Measurements from ENCODE around the gene SLC45A2.
"Not testable (repeated sequence)": the region's sequence is repeated elsewhere in the genome, so short reads cannot be mapped to it uniquely, and the experiment has no call there.

SLC45A2 gene

DNA sequence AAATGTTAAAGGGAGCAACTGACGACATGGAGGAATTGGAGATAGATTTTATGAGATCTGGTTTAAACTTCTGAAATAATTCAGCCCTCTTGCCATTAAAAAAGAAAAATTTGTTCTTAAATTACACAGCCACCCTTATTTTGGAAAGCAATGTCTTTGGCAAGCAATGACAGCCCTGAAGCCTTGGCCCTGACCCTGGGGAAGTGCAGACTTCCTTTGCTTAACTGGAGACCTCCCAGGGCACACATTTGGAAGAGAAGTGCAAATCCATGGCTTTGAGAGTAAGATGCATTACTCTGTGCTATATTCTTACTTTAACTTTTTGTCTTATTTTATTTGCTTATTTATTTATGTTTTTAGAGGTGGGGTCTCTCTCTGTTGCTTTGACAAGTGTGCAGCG lies 26.3 kb downstream of the SLC45A2 start:
- no peak for DNase-seq

DNA sequence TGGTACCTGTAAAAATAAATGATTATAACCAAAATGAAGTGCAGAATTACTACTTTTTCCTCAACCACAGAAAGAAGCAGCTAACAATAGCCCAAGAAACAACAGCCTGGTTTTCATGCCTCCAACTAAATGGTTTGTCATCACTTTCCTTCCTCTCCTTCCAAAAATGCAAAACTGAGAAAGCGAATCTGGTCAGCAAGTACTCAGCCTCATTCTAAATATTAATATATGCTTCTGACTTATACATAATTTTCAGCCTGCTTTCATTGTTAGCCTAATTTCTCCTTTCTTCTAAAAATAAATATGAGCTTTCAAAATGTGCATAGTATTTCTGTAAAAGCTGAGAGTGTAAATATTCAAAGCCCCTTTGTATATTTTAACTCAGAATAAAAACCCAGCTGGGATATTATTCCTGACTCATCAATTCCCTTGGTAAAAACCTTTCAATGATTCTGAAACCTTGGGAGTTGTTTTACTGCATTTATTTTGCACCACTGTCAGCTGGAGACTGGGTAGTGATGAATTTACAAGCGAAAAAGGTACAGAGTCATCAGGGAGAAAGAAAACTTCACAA lies 26.8 kb downstream of the SLC45A2 start:
- no peak for DNase-seq

DNA sequence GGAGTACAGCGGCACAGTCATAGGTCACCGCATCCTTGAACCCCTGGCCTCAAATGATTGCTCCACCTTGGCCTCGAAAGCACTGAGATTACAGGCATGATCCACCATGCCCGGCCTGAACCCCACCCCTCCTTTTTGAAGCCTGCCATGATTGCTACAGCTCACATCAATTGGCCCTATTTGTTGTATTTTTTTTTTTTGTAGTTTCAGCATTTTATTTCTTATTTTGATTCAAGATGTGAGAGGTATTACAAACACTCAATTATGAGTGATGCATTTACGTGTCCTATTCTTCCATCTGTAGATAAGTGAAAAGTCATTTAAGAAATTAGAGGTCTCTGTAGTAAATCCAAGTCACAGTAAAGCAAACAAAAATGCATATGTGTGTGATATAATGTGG lies 32.3 kb downstream of the SLC45A2 start:
- DNase-seq, result not testable (repeated sequence)

DNA sequence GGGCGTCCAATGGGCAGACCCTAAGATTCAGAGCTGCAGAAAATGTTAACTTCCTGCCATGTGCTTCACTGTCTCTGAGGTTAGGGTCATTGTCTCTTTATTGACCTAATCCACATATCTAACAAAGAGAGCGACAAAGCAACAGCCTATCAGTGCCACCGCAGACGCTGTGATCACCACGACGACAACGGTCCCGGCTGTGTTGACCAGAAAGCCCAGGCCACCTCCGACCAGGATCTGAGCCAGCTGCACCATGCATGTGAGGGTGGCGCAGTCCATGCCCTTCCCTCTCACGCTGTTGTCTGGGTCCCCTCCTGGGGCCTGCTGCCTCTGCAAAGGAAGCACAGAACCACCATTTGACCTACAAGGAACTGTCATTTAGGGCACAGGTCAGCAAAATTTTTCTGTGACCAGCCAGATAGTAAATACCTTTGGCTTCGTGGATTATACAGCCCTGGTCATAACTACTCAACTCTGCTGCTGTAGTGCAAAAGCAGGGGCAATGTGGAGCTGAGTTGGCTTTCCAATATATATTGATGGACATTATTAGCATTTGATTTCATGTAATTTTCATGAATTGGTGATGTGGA lies 39.9 kb downstream of the SLC45A2 start:
- DNase-seq, result no peak

DNA sequence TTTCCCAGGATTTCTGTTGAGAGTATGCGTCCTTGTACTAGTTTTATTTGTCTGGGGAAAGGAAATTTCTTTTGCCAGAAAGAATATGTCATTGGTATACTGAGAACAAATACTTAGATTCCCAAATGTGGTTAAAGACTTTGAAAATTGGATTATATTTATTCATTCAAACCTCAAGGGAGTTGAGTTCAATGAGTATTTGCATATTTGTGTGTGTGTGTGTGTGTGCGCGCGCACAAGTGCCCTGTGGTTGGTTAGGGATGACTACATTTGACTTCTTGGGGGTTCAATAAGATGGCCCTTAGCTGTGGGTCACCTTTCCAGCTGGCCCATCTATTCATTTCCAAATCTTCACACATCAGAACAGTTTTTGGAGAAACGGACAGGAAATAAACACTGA lies 43.4 kb downstream of the SLC45A2 start:
- DNase-seq, result no peak

DNA sequence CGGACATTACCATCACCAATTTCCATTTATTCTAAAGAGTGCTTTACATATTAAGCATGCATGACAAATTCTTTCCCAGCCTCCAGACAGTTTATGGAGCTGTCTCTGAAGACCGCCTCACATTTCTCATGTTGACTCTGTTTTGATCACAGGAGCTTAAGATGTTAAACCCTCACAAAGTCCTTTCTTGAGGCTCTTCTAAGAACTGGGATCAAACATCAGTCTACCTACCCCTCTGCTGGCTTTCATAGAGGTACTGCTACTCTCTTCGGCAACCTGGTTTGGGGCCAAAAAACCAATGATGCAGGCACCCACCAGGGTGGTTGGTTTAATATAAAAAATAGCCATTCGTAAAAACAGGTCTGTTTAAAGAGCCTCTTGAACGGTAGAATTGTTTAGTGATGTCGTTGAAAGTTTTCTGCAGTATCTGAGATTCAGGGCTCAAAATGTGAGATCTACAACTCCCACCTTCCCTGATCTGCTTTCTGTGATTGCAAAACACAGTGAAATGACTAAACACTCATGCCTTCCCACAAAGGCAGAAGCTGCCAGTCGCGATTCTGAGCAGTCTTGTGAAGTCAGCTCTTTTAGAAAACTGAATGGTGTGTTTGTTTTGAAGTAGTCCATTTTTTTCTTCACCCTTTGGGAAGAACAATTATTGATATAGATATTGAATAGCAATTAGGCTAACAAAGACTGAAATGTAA lies 44.8 kb downstream of the SLC45A2 start:
- DNase-seq, result no peak

DNA sequence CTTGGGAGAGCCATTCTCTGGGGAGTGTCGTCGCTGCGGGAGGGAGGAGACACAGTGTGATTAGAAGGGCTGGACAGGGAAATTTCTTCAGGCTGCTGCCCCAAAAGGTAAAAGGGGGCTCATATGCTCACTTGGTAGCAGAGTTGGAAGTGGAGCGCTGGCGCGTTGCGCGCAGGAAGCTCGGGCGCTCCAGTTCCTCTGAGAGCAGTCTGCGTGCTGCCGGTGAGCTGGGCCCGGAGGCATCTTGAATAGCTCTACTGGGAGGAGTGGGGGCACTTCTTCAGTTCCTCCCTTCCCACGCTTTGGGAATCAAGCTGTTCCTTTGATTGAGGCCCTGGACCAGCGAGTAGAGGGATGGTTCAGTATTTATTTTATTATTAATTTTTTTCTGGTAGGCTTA lies 45.6 kb downstream of the SLC45A2 start:
- no peak for DNase-seq

DNA sequence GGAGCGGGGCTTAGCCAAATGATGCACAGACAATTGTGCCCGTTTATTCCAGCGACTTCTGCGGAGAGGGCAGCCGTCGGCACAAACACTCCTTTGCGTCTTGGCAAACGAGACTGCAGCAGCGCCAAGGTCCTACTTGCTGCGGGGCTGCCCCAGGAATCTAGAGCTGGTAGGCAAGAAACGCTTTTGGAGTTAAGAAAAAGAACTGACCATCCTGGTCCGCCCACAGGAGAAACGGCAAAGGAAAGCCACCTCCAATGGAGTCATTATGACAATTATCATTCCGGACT lies 46.0 kb downstream of the SLC45A2 start:
- no peak for DNase-seq

DNA sequence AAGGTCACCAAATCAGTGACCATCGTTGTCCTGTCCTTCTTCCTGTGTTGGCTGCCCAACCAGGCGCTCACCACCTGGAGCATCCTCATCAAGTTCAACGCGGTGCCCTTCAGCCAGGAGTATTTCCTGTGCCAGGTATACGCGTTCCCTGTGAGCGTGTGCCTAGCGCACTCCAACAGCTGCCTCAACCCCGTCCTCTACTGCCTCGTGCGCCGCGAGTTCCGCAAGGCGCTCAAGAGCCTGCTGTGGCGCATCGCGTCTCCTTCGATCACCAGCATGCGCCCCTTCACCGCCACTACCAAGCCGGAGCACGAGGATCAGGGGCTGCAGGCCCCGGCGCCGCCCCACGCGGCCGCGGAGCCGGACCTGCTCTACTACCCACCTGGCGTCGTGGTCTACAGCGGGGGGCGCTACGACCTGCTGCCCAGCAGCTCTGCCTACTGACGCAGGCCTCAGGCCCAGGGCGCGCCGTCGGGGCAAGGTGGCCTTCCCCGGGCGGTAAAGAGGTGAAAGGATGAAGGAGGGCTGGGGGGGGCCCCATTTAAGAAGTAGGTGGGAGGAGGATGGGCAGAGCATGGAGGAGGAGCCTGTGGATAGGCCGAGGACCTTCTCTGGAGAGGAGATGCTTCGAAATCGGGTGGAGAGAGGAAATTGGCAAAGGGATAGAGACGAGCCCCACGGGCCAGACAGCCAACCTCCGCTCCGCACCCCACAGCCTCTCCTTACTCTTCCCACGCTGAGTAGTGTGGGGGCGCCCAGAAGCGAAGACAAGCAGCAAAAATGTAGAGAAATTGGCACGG lies 46.6 kb downstream of the SLC45A2 start:
- no peak for DNase-seq

DNA sequence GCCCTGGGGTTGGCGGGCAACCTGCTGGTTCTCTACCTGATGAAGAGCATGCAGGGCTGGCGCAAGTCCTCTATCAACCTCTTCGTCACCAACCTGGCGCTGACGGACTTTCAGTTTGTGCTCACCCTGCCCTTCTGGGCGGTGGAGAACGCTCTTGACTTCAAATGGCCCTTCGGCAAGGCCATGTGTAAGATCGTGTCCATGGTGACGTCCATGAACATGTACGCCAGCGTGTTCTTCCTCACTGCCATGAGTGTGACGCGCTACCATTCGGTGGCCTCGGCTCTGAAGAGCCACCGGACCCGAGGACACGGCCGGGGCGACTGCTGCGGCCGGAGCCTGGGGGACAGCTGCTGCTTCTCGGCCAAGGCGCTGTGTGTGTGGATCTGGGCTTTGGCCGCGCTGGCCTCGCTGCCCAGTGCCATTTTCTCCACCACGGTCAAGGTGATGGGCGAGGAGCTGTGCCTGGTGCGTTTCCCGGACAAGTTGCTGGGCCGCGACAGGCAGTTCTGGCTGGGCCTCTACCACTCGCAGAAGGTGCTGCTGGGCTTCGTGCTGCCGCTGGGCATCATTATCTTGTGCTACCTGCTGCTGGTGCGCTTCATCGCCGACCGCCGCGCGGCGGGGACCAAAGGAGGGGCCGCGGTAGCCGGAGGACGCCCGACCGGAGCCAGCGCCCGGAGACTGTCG lies 47.3 kb downstream of the SLC45A2 start:
- DNase-seq, result no peak

DNA sequence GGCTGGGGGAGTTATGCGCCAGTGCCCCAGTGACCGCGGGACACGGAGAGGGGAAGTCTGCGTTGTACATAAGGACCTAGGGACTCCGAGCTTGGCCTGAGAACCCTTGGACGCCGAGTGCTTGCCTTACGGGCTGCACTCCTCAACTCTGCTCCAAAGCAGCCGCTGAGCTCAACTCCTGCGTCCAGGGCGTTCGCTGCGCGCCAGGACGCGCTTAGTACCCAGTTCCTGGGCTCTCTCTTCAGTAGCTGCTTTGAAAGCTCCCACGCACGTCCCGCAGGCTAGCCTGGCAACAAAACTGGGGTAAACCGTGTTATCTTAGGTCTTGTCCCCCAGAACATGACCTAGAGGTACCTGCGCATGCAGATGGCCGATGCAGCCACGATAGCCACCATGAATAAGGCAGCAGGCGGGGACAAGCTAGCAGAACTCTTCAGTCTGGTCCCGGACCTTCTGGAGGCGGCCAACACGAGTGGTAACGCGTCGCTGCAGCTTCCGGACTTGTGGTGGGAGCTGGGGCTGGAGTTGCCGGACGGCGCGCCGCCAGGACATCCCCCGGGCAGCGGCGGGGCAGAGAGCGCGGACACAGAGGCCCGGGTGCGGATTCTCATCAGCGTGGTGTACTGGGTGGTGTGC lies 48.0 kb downstream of the SLC45A2 start, which contains the start of gene RXFP3:
TSS of gene RXFP3 (plus strand) at position 6 of the 636 bp plus-strand sequence. CDS start at position 361, 355 bp downstream.
- peak; percentile 48 for DNase-seq

DNA sequence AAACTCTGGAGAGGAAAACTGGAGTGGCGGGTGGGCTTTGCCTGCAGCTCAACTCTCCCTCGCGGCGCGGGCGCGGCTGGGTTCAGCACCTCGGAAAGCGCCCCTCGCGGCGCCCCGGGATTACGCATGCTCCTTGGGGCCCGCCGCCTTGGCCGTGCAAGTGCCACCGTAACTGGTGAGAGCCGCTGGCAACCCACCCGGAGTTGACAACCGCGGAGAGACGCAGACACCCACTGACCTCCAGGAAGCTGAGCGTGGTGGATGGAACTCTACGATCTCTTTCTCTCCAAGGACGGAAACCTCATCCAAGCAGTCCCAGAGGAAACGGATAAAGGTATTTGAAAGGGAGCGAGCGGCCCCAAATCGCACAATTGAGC lies 48.5 kb downstream of the SLC45A2 start:
- DNase-seq, result peak; percentile 48

DNA sequence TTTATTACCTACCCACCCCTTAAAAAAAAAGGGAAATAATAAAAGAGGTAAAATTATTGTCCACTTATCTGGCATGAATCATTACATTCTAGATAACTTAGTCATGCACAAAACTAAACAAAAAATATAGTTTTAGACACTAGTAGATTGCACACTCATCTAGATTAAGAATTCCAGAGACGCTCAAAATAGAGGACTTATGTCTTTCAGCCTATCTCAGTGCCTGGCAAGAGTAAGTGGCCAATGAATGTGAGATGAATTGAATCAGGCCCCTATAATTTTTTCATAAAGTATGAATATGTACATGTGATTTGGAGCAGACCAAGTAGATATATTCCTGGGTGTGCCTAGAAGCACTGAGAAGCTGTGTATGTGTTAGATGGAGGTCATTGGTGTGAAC lies 50.3 kb downstream of the SLC45A2 start:
- no peak for DNase-seq

DNA sequence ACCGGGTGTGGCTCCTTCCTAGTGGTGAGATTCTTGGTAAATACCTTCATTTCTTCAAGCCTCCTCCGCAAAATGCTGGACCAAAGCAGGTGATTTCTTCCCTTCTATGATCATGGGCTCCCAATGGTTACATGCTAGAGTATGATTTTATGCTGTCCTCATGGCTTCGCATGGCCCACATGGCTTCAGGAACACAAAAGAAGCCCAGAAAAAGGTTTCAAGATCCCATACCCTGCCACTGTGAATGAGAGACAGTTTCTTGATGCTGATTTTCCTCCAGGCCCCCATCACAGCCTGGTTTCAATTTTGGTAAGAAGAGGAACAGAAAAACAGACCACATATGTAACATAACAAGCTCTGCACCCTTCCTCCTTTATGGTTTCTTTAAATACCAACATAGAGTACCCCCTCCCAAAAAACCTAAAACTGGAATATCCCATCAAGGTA lies 50.7 kb downstream of the SLC45A2 start:
- DNase-seq, result no peak

DNA sequence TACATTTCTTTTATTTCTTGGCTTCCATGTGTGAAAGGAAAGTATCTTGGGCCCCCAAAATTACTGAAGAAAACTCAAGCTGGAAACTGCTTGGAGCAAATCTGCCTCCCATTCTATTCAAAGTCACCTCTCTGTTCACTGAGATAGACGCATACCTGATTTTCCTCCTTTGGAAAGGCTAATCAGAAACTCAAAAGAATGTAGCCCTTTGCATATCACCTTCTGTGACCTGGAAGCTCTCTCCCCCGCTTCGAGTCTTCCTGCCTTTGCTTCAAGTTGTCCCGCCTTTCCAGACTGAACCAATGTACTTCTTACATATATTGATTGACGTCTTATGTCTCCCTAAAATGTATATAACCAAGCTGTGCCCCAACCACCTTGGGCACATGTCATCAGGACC lies 53.4 kb downstream of the SLC45A2 start:
- DNase-seq, result no peak

DNA sequence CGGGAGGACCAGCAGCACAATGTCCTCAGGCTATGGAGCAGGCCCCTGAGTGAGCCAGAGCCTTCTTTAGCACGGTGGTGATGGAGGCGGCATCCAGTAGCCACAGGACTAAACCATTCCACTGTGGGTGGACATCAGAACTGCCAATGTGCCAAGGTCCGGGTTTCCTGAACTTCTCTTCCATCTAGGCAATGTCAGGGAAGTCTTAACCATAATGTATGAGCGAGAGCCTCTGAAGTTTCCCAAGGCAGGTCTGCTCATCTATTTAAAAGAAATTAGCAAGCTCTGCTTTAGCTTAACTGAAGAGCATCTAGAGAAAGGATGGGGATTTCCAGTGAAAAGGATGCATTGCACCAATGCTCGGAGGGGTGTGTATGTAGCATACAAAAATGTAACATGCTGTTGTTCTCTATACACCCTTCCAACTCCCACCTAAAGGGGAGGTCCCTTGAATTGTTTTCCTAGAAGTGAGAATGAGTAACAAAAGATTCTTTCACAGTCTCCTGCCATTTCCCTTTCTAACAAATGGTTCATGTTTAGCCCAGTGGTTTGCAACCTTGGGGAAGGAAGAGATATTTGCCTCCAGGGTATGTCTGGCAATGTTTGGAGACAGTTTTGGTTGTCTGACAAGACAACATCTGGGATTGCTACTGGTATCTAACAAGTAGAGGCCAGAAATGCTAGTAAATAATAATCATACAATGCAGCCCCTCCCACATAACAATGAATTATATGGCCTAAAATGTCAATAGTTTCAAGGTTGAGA lies 54.4 kb downstream of the SLC45A2 start:
- no peak for DNase-seq

DNA sequence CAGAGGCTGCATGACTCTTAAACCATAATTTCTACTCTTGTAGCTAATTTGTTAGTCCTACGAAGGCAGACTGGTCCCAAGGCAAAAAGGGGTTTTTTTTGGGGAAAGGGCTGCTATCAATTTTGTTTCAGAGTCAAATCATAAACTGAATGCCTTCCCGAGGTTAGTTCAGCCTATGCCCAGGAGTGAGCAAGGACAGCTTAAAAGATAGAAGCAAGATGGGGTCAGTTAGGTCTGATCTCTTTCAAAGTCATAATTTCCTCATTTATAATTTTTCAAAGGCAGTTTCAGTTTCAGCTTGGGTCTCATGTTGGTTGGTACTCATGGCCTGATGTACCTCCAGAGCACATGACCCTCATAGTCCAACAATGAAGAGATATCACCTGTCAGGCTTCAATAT lies 56.2 kb downstream of the SLC45A2 start:
- DNase-seq, result no peak

DNA sequence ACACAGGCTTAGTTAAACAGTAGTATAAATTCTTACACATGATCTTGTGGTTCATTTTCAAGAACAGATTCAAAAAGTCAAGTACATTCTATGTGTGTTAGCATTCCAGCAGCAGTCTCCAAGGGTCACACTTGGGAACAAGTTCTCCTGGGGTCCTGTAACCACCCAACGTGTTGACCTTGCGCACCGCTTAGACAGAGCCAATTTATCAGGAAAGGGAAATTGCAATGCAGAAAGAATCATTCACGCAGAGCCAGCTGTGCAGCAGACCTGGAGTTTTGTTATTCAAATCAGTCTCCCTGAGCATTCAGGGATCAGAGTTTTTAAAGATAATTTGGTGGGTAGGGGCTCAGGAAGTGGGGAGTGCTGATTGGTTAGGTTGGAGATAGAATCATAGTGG lies 56.8 kb downstream of the SLC45A2 start:
- no peak for DNase-seq

DNA sequence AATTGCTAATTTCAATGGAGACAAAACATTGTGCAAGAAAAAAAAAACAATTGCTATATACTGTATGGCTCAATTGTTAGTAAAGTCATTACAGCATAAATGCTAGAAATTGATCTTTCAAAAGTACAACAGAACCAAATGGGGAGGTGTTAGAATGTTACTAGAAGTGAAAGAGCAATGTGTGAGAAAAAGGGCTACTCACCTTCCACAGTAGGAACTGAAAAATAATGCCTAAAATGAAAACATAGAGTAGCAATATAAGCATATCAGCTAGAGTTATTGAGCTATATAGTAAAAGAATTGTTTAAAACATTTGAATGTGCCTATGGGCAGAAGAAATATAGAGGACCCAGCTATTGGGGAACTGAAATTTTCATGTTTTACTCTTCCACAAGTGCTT lies 59.2 kb downstream of the SLC45A2 start:
- DNase-seq, result no peak

DNA sequence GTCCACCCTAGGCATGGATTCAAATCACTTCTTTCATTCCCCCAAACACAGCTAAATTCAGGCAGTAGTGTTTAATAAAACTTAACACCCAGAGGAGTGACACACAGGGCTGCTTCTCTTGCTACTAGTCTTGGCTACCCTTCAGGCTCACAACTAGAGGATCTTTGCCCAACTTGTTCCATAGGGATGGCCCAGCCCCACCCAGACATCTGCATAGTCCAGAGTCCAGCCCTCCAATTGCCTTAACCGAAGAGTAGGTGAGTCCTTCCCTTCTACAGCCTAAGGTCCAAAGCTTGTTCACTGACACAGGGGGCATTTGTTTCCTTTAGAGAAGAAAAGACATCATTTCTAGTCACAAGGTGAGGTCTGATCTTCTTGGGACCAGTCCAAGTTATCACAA lies 63.5 kb downstream of the SLC45A2 start:
- no peak for DNase-seq

DNA sequence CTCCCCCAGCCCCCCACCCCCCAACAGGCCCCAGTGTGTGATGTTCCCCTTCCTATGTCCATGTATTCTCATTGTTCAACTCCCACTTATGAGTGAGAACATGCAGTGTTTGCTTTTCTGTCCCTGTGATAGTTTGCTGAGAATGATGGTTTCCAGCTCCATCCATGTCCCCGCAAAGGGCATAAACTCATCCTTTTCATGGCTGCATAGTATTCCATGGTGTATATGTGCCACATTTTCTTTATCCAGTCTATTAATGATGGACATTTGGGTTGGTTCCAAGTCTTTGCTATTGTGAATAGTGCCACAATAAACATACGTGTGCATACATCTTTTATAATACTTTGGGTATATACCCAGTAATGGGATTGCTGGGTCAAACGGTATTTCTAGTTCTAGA lies 69.6 kb downstream of the SLC45A2 start:
- DNase-seq, result not testable (repeated sequence)

DNA sequence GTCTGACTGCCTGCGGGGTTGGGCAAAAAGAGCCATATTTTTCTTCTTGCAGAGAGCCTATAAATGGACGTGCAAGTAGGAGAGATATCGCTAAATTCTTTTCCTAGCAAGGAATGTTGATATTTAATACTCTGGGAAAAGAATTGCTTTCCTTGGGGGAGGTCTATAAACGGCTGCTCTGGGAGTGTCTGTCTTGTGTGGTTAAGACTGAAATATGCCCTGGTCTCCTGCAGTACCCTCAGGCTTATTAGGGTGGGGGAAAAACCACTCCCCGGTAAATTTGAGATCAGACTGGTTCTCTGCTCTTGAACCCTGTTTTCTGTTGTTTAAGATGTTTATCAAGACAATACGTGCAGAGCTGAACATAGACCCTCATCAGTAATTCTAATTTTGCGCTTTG lies 78.2 kb downstream of the SLC45A2 start:
- not testable (repeated sequence) for DNase-seq
